ENCODE measurements around the gene RCN2.

The RCN2 gene

GRCh38 chr15:76982356-76982755, 50.8 kb downstream of the RCN2 start:
- Mint-ChIP-seq H3K9me3 (peaks cover 18% of the 10 kb centered on the region), H3K27ac (no peak overlapping the region), H3K4me3 (no peak overlapping the region), H3K27me3 (ENCODE audit: low read depth, poor library complexity) (peaks cover 5% of the 10 kb centered on the region), H3K36me3 (ENCODE audit: low read depth) (peaks cover 8% of the 10 kb centered on the region), H3K4me1 (peaks cover 21% of the 10 kb centered on the region)
- no peak for TF ChIP-seq CTCF (IDR thresholded peaks at IDR 0.05)
- no peak for DNase-seq

GRCh38 chr15:76982756-76983155, 51.2 kb downstream of the RCN2 start:
- no peak overlapping the region for H3K27ac Mint-ChIP-seq
- peaks cover 7% of the 10 kb centered on the region for H3K36me3 Mint-ChIP-seq (ENCODE audit: low read depth)
- H3K27me3 Mint-ChIP-seq (ENCODE audit: low read depth, poor library complexity) = peaks cover 5% of the 10 kb centered on the region
- H3K4me3 Mint-ChIP-seq = no peak overlapping the region
- TF ChIP-seq CTCF (IDR thresholded peaks at IDR 0.05) = no peak
- H3K4me1 Mint-ChIP-seq = peaks cover 24% of the 10 kb centered on the region
- H3K9me3 Mint-ChIP-seq = peaks cover 16% of the 10 kb centered on the region
- no peak for DNase-seq

GRCh38 chr15:76983590-76984375, 52.2 kb downstream of the RCN2 start:
- peaks cover 5% of the 10 kb centered on the region for H3K36me3 Mint-ChIP-seq (ENCODE audit: low read depth)
- no peak overlapping the region for H3K27ac Mint-ChIP-seq
- peaks cover 6% of the 10 kb centered on the region for H3K9me3 Mint-ChIP-seq
- no peak for TF ChIP-seq CTCF (IDR thresholded peaks at IDR 0.05)
- no peak overlapping the region for H3K4me3 Mint-ChIP-seq
- peaks cover 5% of the 10 kb centered on the region for H3K27me3 Mint-ChIP-seq (ENCODE audit: low read depth, poor library complexity)
- H3K4me1 Mint-ChIP-seq = peaks cover 34% of the 10 kb centered on the region
- DNase-seq = no peak

GRCh38 chr15:76986743-76987142, 55.2 kb downstream of the RCN2 start:
- H3K36me3 Mint-ChIP-seq (ENCODE audit: low read depth) = no peaks in the 10 kb centered on the region
- H3K27me3 Mint-ChIP-seq (ENCODE audit: low read depth, poor library complexity) = peaks cover 11% of the 10 kb centered on the region
- no peak overlapping the region for H3K4me3 Mint-ChIP-seq
- DNase-seq = no peak
- peaks cover 64% of the 10 kb centered on the region for H3K4me1 Mint-ChIP-seq
- H3K9me3 Mint-ChIP-seq = no peaks in the 10 kb centered on the region
- no peak for TF ChIP-seq CTCF (IDR thresholded peaks at IDR 0.05)
- H3K27ac Mint-ChIP-seq = no peak overlapping the region

GRCh38 chr15:76987276-76987675, 55.7 kb downstream of the RCN2 start:
- H3K9me3 Mint-ChIP-seq = no peaks in the 10 kb centered on the region
- H3K4me3 Mint-ChIP-seq = no peak overlapping the region
- no peaks in the 10 kb centered on the region for H3K36me3 Mint-ChIP-seq (ENCODE audit: low read depth)

More at GRCh38 chr15:76987276-76987675, 55.7 kb downstream of the RCN2 start:
- Mint-ChIP-seq H3K4me1 (peaks cover 68% of the 10 kb centered on the region), H3K27me3 (ENCODE audit: low read depth, poor library complexity) (peaks cover 11% of the 10 kb centered on the region), H3K27ac (no peak overlapping the region)
- DNase-seq = no peak
- no peak for TF ChIP-seq CTCF (IDR thresholded peaks at IDR 0.05)

All from nephron progenitor cell (in vitro differentiated cells).